Astrocyte (in vitro differentiated cells and primary cell): ENCODE results near the gene CARD14. TPM values are rescaled to one million over a fixed set of nuclear protein-coding genes. Genes with fewer than 3 reads are reported as not detected.

Source experiments
- DNase-seq: peaks from one replicate; pipeline ENCODE4 v3.0.0-alpha.2; 2010; ENCODE audit warnings: low read depth
- FAIRE-seq: peaks from 2 replicates; lab custom pipeline; 2011; peaks lifted over from hg19 to GRCh38; lab: Jason Lieb, UNC
- H2AFZ ChIP-seq: 2 replicates; pipeline ENCODE4 v1.6.0; 2012; ENCODE audit warnings: low read depth, low read length, inconsistent platforms
- H3K27ac ChIP-seq: 2 replicates; pipeline ENCODE4 v1.5.1; 2011; ENCODE audit warnings: low read depth, low read length, inconsistent platforms
- H3K27me3 ChIP-seq: 2 replicates; pipeline ENCODE4 v1.6.0; 2011; ENCODE audit warnings: low read length, inconsistent platforms; ENCODE audit not compliant: insufficient read depth
- H3K36me3 ChIP-seq: 2 replicates; pipeline ENCODE4 v1.5.1; 2011; ENCODE audit warnings: low read length, inconsistent platforms; ENCODE audit not compliant: insufficient read depth
- H3K4me1 ChIP-seq: 2 replicates; pipeline ENCODE4 v1.5.1; 2011; ENCODE audit warnings: low read length, inconsistent platforms; ENCODE audit not compliant: insufficient read depth
- H3K4me2 ChIP-seq: 2 replicates; pipeline ENCODE4 v1.6.0; 2012; ENCODE audit warnings: low read length, inconsistent platforms
- H3K4me3 ChIP-seq: 2 replicates; pipeline ENCODE4 v1.5.1; 2011; ENCODE audit warnings: low read depth, mild to moderate bottlenecking, low read length, inconsistent platforms; ENCODE audit not compliant: insufficient read depth
- H3K79me2 ChIP-seq: 2 replicates; pipeline ENCODE4 v1.6.0; 2012; ENCODE audit warnings: mild to moderate bottlenecking, low read length, inconsistent platforms; ENCODE audit not compliant: insufficient read depth
- H3K9ac ChIP-seq: 2 replicates; pipeline ENCODE4 v1.6.0; 2012; ENCODE audit warnings: mild to moderate bottlenecking, low read length, inconsistent platforms
- H3K9me3 ChIP-seq: 2 replicates; pipeline ENCODE4 v1.5.1; 2012; ENCODE audit warnings: low read depth, mild to moderate bottlenecking, low read length, inconsistent platforms; ENCODE audit not compliant: insufficient read depth
- H4K20me1 ChIP-seq: 2 replicates; pipeline ENCODE4 v1.6.0; 2012; ENCODE audit warnings: low read length, inconsistent platforms; ENCODE audit not compliant: insufficient read depth
- H3K27ac Mint-ChIP-seq: one replicate; pipeline ENCODE4 v1.8.0; 2021; ENCODE audit warnings: mild to moderate bottlenecking, mixed read lengths; ENCODE audit not compliant: unreplicated experiment
- H3K27me3 Mint-ChIP-seq: one replicate; pipeline ENCODE4 v1.8.0; 2021; ENCODE audit warnings: low read depth, mixed read lengths; ENCODE audit not compliant: unreplicated experiment
- H3K36me3 Mint-ChIP-seq: one replicate; pipeline ENCODE4 v1.8.0; 2021; ENCODE audit warnings: low read depth, mixed read lengths; ENCODE audit not compliant: unreplicated experiment
- H3K4me1 Mint-ChIP-seq: one replicate; pipeline ENCODE4 v1.8.0; 2021; ENCODE audit warnings: low read depth, mixed read lengths; ENCODE audit not compliant: unreplicated experiment
- H3K4me3 Mint-ChIP-seq: one replicate; pipeline ENCODE4 v1.8.0; 2021; ENCODE audit warnings: mild to moderate bottlenecking, moderate library complexity, mixed read lengths; ENCODE audit not compliant: unreplicated experiment
- H3K9me3 Mint-ChIP-seq: one replicate; pipeline ENCODE4 v1.8.0; 2021; ENCODE audit warnings: mild to moderate bottlenecking, mixed read lengths; ENCODE audit not compliant: unreplicated experiment
- EZH2 ChIP-seq: IDR thresholded peaks from 2 replicates; pipeline ENCODE4 v1.6.1; 2012; ENCODE audit warnings: mild to moderate bottlenecking, low read length, inconsistent platforms; ENCODE audit not compliant: insufficient read depth
- total RNA-seq: library from RNA; stranded (reverse); gene quantifications from 2 replicates; pipeline ENCODE4 v1.2.1, GENCODE V29; 2021
- TF ChIP-seq, protein P1 (sequence below): IDR thresholded peaks from 2 replicates; pipeline ENCODE4 v1.5.1; 2011; ENCODE audit warnings: low read depth, mild to moderate bottlenecking, inconsistent platforms, low read length, moderate library complexity; ENCODE audit not compliant: insufficient read depth

The CARD14 gene
- total RNA-seq, 1 donor from 2014 or later = not detected

DNA sequence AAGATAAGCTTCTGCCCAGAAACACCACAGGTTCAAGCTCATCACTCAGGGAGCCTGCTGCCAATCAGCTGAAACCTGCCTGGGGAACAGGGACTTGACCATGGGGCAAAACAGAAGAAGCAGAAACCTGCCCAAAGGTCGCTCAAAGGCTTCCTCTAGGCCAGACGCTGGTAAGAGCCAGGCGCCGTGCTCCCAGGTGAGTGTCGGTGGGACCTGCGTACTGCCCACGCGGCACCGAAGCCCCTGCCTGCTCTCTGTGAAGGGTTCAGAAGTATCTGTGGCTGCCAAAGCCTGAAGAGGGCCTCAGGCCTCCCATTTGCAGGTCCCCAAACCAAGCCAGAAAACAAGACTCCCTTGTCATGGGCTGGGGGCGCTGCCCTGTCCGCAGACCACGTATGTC, 39.9 kb downstream of the CARD14 start:
- Histone ChIP-seq H3K36me3 (no peaks in the 10 kb centered on the region), H4K20me1 (no peaks in the 10 kb centered on the region), H3K9ac (no peak overlapping the region), H3K9me3 (no peaks in the 10 kb centered on the region), H3K4me2 (no peak overlapping the region), H3K79me2 (no peaks in the 10 kb centered on the region), H3K27me3 (no peaks in the 10 kb centered on the region), H3K4me1 (no peaks in the 10 kb centered on the region), H3K4me3 (no peak overlapping the region), H3K27ac (no peak overlapping the region), H2AFZ (no peak overlapping the region)
- Mint-ChIP-seq H3K9me3 (peaks cover 1% of the 10 kb centered on the region), H3K27me3 (no peaks in the 10 kb centered on the region), H3K27ac (no peak overlapping the region), H3K4me1 (no peaks in the 10 kb centered on the region), H3K4me3 (no peak overlapping the region), H3K36me3 (peaks cover 5% of the 10 kb centered on the region)
- TF ChIP-seq, protein P1, sequence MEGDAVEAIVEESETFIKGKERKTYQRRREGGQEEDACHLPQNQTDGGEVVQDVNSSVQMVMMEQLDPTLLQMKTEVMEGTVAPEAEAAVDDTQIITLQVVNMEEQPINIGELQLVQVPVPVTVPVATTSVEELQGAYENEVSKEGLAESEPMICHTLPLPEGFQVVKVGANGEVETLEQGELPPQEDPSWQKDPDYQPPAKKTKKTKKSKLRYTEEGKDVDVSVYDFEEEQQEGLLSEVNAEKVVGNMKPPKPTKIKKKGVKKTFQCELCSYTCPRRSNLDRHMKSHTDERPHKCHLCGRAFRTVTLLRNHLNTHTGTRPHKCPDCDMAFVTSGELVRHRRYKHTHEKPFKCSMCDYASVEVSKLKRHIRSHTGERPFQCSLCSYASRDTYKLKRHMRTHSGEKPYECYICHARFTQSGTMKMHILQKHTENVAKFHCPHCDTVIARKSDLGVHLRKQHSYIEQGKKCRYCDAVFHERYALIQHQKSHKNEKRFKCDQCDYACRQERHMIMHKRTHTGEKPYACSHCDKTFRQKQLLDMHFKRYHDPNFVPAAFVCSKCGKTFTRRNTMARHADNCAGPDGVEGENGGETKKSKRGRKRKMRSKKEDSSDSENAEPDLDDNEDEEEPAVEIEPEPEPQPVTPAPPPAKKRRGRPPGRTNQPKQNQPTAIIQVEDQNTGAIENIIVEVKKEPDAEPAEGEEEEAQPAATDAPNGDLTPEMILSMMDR = no peak
- no peak for TF ChIP-seq EZH2
- FAIRE-seq (no peak), DNase-seq (no peak)

DNA sequence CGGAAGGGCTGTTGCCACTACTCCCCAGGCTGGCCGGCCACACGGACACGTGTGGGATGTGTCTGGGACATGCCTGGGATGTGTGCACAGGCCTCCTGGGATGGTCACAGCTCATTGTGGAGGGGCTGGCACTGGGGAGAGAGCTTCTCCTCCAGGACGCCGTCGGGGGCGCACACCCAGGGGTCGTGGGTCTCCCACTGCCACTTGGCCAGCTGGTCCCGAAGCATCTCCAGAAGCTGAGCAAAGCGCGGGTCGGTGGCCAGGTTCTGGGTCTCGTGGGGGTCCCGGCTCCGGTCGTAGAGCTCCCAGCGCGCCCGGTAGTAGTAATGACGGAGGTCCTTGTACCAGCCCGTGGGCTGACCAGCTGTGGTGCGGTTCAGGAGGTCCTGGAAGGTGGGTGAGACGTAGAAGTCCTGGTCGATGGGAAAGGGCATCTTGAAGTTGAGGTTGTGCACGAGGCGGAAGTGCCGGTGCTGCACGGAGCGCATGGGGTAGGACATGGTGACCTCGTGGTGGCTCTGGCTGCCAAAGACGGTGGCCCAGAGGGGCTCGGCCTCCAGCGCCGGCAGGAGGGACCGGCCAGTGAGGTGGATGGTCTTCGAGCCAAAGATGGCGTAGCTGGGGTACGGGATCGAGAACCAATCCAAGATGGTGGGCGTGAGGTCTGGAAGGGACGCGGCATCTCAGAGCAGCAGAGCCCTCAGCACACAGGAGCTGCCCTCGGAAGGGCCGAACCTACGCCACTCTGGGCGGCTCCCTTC, 40.7 kb downstream of the CARD14 start:
- H3K27me3 Mint-ChIP-seq = no peaks in the 10 kb centered on the region
- H3K9me3 Mint-ChIP-seq = peaks cover 1% of the 10 kb centered on the region
- no peaks in the 10 kb centered on the region for H3K4me1 Mint-ChIP-seq
- peaks cover 5% of the 10 kb centered on the region for H3K36me3 Mint-ChIP-seq
- no peaks in the 10 kb centered on the region for H3K4me1 ChIP-seq
- FAIRE-seq (no peak), DNase-seq (no peak)
- no peak overlapping the region for H3K27ac ChIP-seq
- H3K9me3 ChIP-seq = no peaks in the 10 kb centered on the region
- no peak for TF ChIP-seq EZH2
- TF ChIP-seq, protein P1 = no peak
- H3K4me2 ChIP-seq = no peak overlapping the region
- H3K36me3 ChIP-seq = no peaks in the 10 kb centered on the region
- no peak overlapping the region for H3K27ac Mint-ChIP-seq
- no peaks in the 10 kb centered on the region for H3K79me2 ChIP-seq
- no peak overlapping the region for H3K4me3 ChIP-seq
- H3K27me3 ChIP-seq = no peaks in the 10 kb centered on the region
- H2AFZ ChIP-seq = no peak overlapping the region
- H4K20me1 ChIP-seq = no peaks in the 10 kb centered on the region
- no peak overlapping the region for H3K4me3 Mint-ChIP-seq
- no peak overlapping the region for H3K9ac ChIP-seq

DNA sequence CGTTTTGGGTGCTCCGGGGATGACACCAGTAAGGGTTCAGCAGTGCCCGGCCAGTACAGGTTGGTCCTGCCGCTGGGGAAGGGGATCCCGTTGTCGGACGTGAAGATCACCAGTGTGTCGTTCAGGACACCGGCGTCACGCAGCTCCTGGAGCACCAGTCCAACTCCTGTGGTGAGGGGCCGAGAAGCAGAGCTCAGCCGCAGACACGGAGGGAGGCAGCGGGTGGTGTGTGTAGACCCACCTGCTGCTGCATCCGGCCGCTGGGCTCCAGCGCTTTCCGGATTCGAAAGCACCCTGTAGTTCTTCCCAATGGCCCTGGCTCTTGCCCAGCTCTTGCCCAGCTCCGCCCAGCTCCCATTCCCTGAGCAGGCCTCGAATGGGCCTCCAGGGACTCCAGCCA, 42.3 kb downstream of the CARD14 start:
- Histone ChIP-seq H3K9me3 (no peaks in the 10 kb centered on the region), H3K4me3 (no peak overlapping the region), H3K4me1 (no peaks in the 10 kb centered on the region), H3K9ac (no peak overlapping the region), H3K79me2 (no peaks in the 10 kb centered on the region), H4K20me1 (peaks cover under 1% of the 10 kb centered on the region), H3K4me2 (no peak overlapping the region), H2AFZ (no peak overlapping the region), H3K36me3 (no peaks in the 10 kb centered on the region), H3K27me3 (no peaks in the 10 kb centered on the region), H3K27ac (no peak overlapping the region)
- Mint-ChIP-seq H3K4me1 (no peaks in the 10 kb centered on the region), H3K4me3 (no peak overlapping the region), H3K27ac (no peak overlapping the region), H3K9me3 (peaks cover 1% of the 10 kb centered on the region), H3K36me3 (peaks cover 9% of the 10 kb centered on the region), H3K27me3 (no peaks in the 10 kb centered on the region)
- DNase-seq (no peak), FAIRE-seq (no peak)
- TF ChIP-seq EZH2 = no peak
- TF ChIP-seq, protein P1 = no peak
